HCT116 (cell line): ENCODE results near the gene PIGN. TPM values are rescaled to one million over a fixed set of nuclear protein-coding genes. Genes with fewer than 3 reads are reported as not detected.

ENCODE experiments used
- ATAC-seq: fragments of 200-7000 bp; cut with Tn5 transposase; 2 replicates; pipeline ENCODE4 v1.9.1; 2020; ENCODE audit warnings: mild to moderate bottlenecking, moderate library complexity
- BruUV-seq: library from RNA; stranded (reverse); fragments of 400-500 nt; replicated peaks from 2 replicates; lab custom pipeline; 2021; lab: Mats Ljungman, UMichigan
- CTCF ChIA-PET: fragments of 300-600 bp; sonication (Branson Sonifier 250); formaldehyde crosslinking; loops from one replicate; lab custom pipeline; 2021; ENCODE audit warnings: antibody characterized with exemption; lab: Charles Lee
- POLR2A ChIA-PET: fragments of 300-600, 350-600 bp; sonication (Branson Sonifier 250); formaldehyde crosslinking; loops from one replicate; lab custom pipeline; 2021; ENCODE audit warnings: antibody characterized with exemption; lab: Charles Lee
- RAD21 ChIA-PET, 2 experiments: fragments of 300-600 bp; sonication (Branson Sonifier 250); formaldehyde crosslinking; loops; one replicate each; lab custom pipeline; 2023; ENCODE audit warnings: low total read pairs in 2 of 2; ENCODE audit not compliant: uncharacterized antibody in 2 of 2, unreplicated experiment in 2 of 2, low non-redundant PET in 1 of 2; lab: Charles Lee
- DNase-seq: peaks from one replicate; pipeline ENCODE4 v3.0.0-alpha.2; 2010; ENCODE audit warnings: low read depth, low spot score
- H2AFZ ChIP-seq: fragments of 200-600 bp; shearing (Covaris generic), sonication (generic); 2 replicates; pipeline ENCODE4 v1.6.1; 2017; ENCODE audit warnings: low read depth, mixed run types, mixed read lengths, antibody characterized with exemption, low read length; ENCODE audit not compliant: poor library complexity, severe bottlenecking
- H3K27ac ChIP-seq: 2 replicates; pipeline ENCODE4 v1.5.1; 2012; ENCODE audit warnings: low read depth, low read length
- H3K27me3 ChIP-seq: fragments of 200-600 bp; sonication (generic); 2 replicates; pipeline ENCODE4 v1.6.1; 2016; ENCODE audit warnings: mixed run types, low read length, mixed read lengths; ENCODE audit not compliant: insufficient read depth
- H3K36me3 ChIP-seq, 2 experiments: fragments of 200-500 bp in 1 of 2; fragments of 200-600 bp in 1 of 2; sonication (Bioruptor generic) in 1 of 2; sonication (generic) in 1 of 2; 2 replicates each; pipeline versions ENCODE4 v1.5.1 to v1.6.1; 2014 to 2016; ENCODE audit warnings: low read length in 2 of 2, inconsistent platforms in 1 of 2, mixed read lengths in 1 of 2, mixed run types in 1 of 2; ENCODE audit not compliant: insufficient read depth in 2 of 2, control insufficient read depth in 1 of 2
- H3K4me1 ChIP-seq, 2 experiments: fragments of 200-600 bp in 1 of 2; sonication (generic) in 1 of 2; 2 replicates each; pipeline versions ENCODE4 v1.5.1 to v1.6.1; 2012 to 2017; ENCODE audit warnings: low read length in 2 of 2, inconsistent platforms in 1 of 2, mild to moderate bottlenecking in 1 of 2, mixed read lengths in 1 of 2, mixed run types in 1 of 2, moderate library complexity in 1 of 2; ENCODE audit not compliant: insufficient read depth in 2 of 2, control insufficient read depth in 1 of 2
- H3K4me2 ChIP-seq: fragments of 200-600 bp; sonication (generic); 2 replicates; pipeline ENCODE4 v1.6.1; 2017; ENCODE audit warnings: mixed run types, low read length, mixed read lengths
- H3K4me3 ChIP-seq, 2 experiments: fragments of 200-600 bp in 1 of 2; sonication (generic) in 1 of 2; replicated peaks in 1 of 2; 2 replicates each; pipeline ENCODE4 v1.5.1; 2011 to 2016; ENCODE audit warnings: low read length in 2 of 2, control low read depth in 1 of 2, low read depth in 1 of 2, mild to moderate bottlenecking in 1 of 2, mixed read lengths in 1 of 2, mixed run types in 1 of 2
- H3K79me2 ChIP-seq: fragments of 200-600 bp; sonication (generic); 2 replicates; pipeline ENCODE4 v1.6.1; 2017; ENCODE audit warnings: mild to moderate bottlenecking, mixed run types, low read length, moderate library complexity, mixed read lengths; ENCODE audit not compliant: insufficient read depth
- H3K9ac ChIP-seq: fragments of 200-600 bp; sonication (generic); 2 replicates; pipeline ENCODE4 v1.6.1; 2016; ENCODE audit warnings: low read length, mixed read lengths
- H3K9me2 ChIP-seq: fragments of 200-600 bp; sonication (generic), shearing (Covaris generic); 2 replicates; pipeline ENCODE4 v1.6.1; 2017; ENCODE audit warnings: mixed run types, mild to moderate bottlenecking, moderate library complexity; ENCODE audit not compliant: insufficient read depth
- H3K9me3 ChIP-seq, 2 experiments: fragments of 200-500 bp in 1 of 2; fragments of 200-600 bp in 1 of 2; sonication (Bioruptor generic) in 1 of 2; sonication (generic) in 1 of 2; 2 replicates each; pipeline ENCODE4 v1.6.1; 2014 to 2017; ENCODE audit warnings: low read length in 2 of 2, mixed read lengths in 2 of 2, inconsistent platforms in 1 of 2, low read depth in 1 of 2, mild to moderate bottlenecking in 1 of 2, mixed run types in 1 of 2, moderate library complexity in 1 of 2; ENCODE audit not compliant: control insufficient read depth in 1 of 2, insufficient read depth in 1 of 2
- H4K20me1 ChIP-seq: fragments of 200-600 bp; sonication (generic), shearing (Covaris generic); 2 replicates; pipeline ENCODE4 v1.6.1; 2017; ENCODE audit warnings: mixed run types, mild to moderate bottlenecking, moderate library complexity; ENCODE audit not compliant: insufficient read depth
- ATF3 ChIP-seq: IDR thresholded peaks from 2 replicates; pipeline ENCODE4 v1.6.1; 2012
- CBX3 ChIP-seq: IDR thresholded peaks from 2 replicates; pipeline ENCODE4 v1.6.1; 2012; ENCODE audit warnings: low read depth
- CEBPB ChIP-seq: IDR thresholded peaks from 2 replicates; pipeline ENCODE4 v1.6.1; 2012; ENCODE audit warnings: low read depth
- EGR1 ChIP-seq: IDR thresholded peaks from 2 replicates; pipeline ENCODE4 v1.6.1; 2012; ENCODE audit warnings: low read depth
- ELF1 ChIP-seq: IDR thresholded peaks from 2 replicates; pipeline ENCODE4 v1.6.1; 2012; ENCODE audit warnings: low read depth, borderline replicate concordance
- EZH2 ChIP-seq: fragments of 200-600 bp; sonication (generic); IDR thresholded peaks from 2 replicates; pipeline ENCODE4 v1.6.1; 2017; ENCODE audit warnings: antibody characterized with exemption, mixed run types
- EZH2phosphoT487 ChIP-seq: fragments of 200-600 bp; IDR thresholded peaks from 2 replicates; pipeline ENCODE4 v1.6.1; 2018; ENCODE audit warnings: antibody characterized with exemption, borderline replicate concordance
- JUND ChIP-seq: IDR thresholded peaks from 2 replicates; pipeline ENCODE4 v1.6.1; 2012
- MAX ChIP-seq: IDR thresholded peaks from 2 replicates; pipeline ENCODE4 v1.6.1; 2012
- POLR2A ChIP-seq: IDR thresholded peaks from 2 replicates; pipeline ENCODE4 v1.7.0; 2011; ENCODE audit warnings: borderline replicate concordance; ENCODE audit not compliant: insufficient read depth, insufficient read length; ENCODE audit errors: extremely low read depth
- POLR2AphosphoS5 ChIP-seq: IDR thresholded peaks from 2 replicates; pipeline ENCODE4 v1.6.1; 2011; ENCODE audit warnings: mild to moderate bottlenecking, low read depth, low read length, moderate library complexity
- RAD21 ChIP-seq: IDR thresholded peaks from 2 replicates; pipeline ENCODE4 v1.6.1; 2012; ENCODE audit warnings: low read depth, mild to moderate bottlenecking
- REST ChIP-seq: IDR thresholded peaks from 2 replicates; pipeline ENCODE4 v1.6.1; 2012; ENCODE audit warnings: low read depth
- SP1 ChIP-seq: IDR thresholded peaks from 2 replicates; pipeline ENCODE4 v1.6.1; 2012; ENCODE audit warnings: low read depth
- SRF ChIP-seq: IDR thresholded peaks from 2 replicates; pipeline ENCODE4 v1.6.1; 2012; ENCODE audit warnings: low read depth
- YY1 ChIP-seq: IDR thresholded peaks from 2 replicates; pipeline ENCODE4 v1.6.1; 2011; ENCODE audit warnings: low read length, low read depth, moderate library complexity, mild to moderate bottlenecking; ENCODE audit not compliant: insufficient replicate concordance; ENCODE audit errors: extremely low read depth
- ZBTB33 ChIP-seq: IDR thresholded peaks from 2 replicates; pipeline ENCODE4 v1.6.1; 2011; ENCODE audit warnings: mild to moderate bottlenecking, low read length, moderate library complexity; ENCODE audit not compliant: insufficient replicate concordance; ENCODE audit errors: extremely low read depth
- ZNF274 ChIP-seq: fragments of 200-500 bp; sonication (Bioruptor generic); IDR thresholded peaks from 2 replicates; pipeline ENCODE4 v1.6.1; 2014; ENCODE audit warnings: mild to moderate bottlenecking, low read depth, low read length, inconsistent platforms
- intact Hi-C: fragments of 100-400 bp; cut with micrococcal nuclease; formaldehyde crosslinking; loops from 2 replicates; pipeline ENCODE4 v1.10.0; 2022
- total RNA-seq: library from RNA; stranded (reverse); gene quantifications from one replicate; pipeline ENCODE4 v1.2.1, GENCODE V29; 2021; ENCODE audit not compliant: unreplicated experiment

The PIGN gene
- total RNA-seq, 1 experiment from 2014 or later: 12.2 TPM

GRCh38 chr18:62009521-62009920 lies 177.3 kb downstream of the PIGN start:
- Histone ChIP-seq H3K27me3 (no peaks in the 10 kb centered on the region), H3K9me2 (no peaks in the 10 kb centered on the region), H3K4me1 (no peaks in the 10 kb centered on the region), H2AFZ (no peak overlapping the region), H3K9me3 (no peaks in the 10 kb centered on the region), H4K20me1 (no peaks in the 10 kb centered on the region), H3K36me3 (no peaks in the 10 kb centered on the region), H3K27ac (no peak overlapping the region), H3K9ac (no peak overlapping the region), H3K4me3 (no peak overlapping the region), H3K4me2 (no peak overlapping the region), H3K79me2 (no peaks in the 10 kb centered on the region)
- DNase-seq: no peak
- CTCF ChIA-PET: no interaction called here
- TF ChIP-seq YY1 (no peak), ATF3 (no peak), ZNF274 (no peak), MAX (no peak), RAD21 (no peak), EGR1 (no peak), ELF1 (no peak), SRF (no peak), ZBTB33 (no peak), POLR2A (no peak), SP1 (no peak), CBX3 (no peak), CEBPB (no peak), REST (no peak), JUND (no peak), EZH2 (no peak), POLR2AphosphoS5 (no peak), EZH2phosphoT487 (no peak)
- intact Hi-C loops: no loop called here
- BruUV-seq: no TSS peak
- no peak for ATAC-seq
- POLR2A ChIA-PET: no interaction called here
- RAD21 ChIA-PET: no interaction called here
